HCT116 (cell line): ENCODE measurements around the gene TMC3. TPM values are rescaled to one million over a fixed set of nuclear protein-coding genes. Genes with fewer than 3 reads are reported as not detected.

Experiments used
- ATAC-seq: fragments of 200-7000 bp; cut with Tn5 transposase; 2 replicates; pipeline ENCODE4 v1.9.1; 2020; ENCODE audit warnings: mild to moderate bottlenecking, moderate library complexity
- Bru-seq: library from RNA; stranded (reverse); fragments of 400-500 nt; gene quantifications from one replicate; lab custom pipeline; 2021; lab: Mats Ljungman, UMichigan
- BruChase-seq, 2 experiments: library from RNA; stranded (reverse); fragments of 400-500 nt; gene quantifications; one replicate each; lab custom pipeline; 2021; lab: Mats Ljungman, UMichigan
- BruUV-seq: library from RNA; stranded (reverse); fragments of 400-500 nt; replicated peaks from 2 replicates; lab custom pipeline; 2021; lab: Mats Ljungman, UMichigan
- CTCF ChIA-PET: fragments of 300-600 bp; sonication (Branson Sonifier 250); formaldehyde crosslinking; loops from one replicate; lab custom pipeline; 2021; ENCODE audit warnings: antibody characterized with exemption; lab: Charles Lee
- POLR2A ChIA-PET: fragments of 300-600, 350-600 bp; sonication (Branson Sonifier 250); formaldehyde crosslinking; loops from one replicate; lab custom pipeline; 2021; ENCODE audit warnings: antibody characterized with exemption; lab: Charles Lee
- RAD21 ChIA-PET, 2 experiments: fragments of 300-600 bp; sonication (Branson Sonifier 250); formaldehyde crosslinking; loops; one replicate each; lab custom pipeline; 2023; ENCODE audit warnings: low total read pairs in 2 of 2; ENCODE audit not compliant: uncharacterized antibody in 2 of 2, unreplicated experiment in 2 of 2, low non-redundant PET in 1 of 2; lab: Charles Lee
- DNase-seq: peaks from one replicate; pipeline ENCODE4 v3.0.0-alpha.2; 2010; ENCODE audit warnings: low read depth, low spot score
- H2AFZ ChIP-seq: fragments of 200-600 bp; shearing (Covaris generic), sonication (generic); 2 replicates; pipeline ENCODE4 v1.6.1; 2017; ENCODE audit warnings: low read depth, mixed run types, mixed read lengths, antibody characterized with exemption, low read length; ENCODE audit not compliant: poor library complexity, severe bottlenecking
- H3K27ac ChIP-seq: 2 replicates; pipeline ENCODE4 v1.5.1; 2012; ENCODE audit warnings: low read depth, low read length
- H3K27me3 ChIP-seq: fragments of 200-600 bp; sonication (generic); 2 replicates; pipeline ENCODE4 v1.6.1; 2016; ENCODE audit warnings: mixed run types, low read length, mixed read lengths; ENCODE audit not compliant: insufficient read depth
- H3K36me3 ChIP-seq, 2 experiments: fragments of 200-500 bp in 1 of 2; fragments of 200-600 bp in 1 of 2; sonication (Bioruptor generic) in 1 of 2; sonication (generic) in 1 of 2; 2 replicates each; pipeline versions ENCODE4 v1.5.1 to v1.6.1; 2014 to 2016; ENCODE audit warnings: low read length in 2 of 2, inconsistent platforms in 1 of 2, mixed read lengths in 1 of 2, mixed run types in 1 of 2; ENCODE audit not compliant: insufficient read depth in 2 of 2, control insufficient read depth in 1 of 2
- H3K4me1 ChIP-seq, 2 experiments: fragments of 200-600 bp in 1 of 2; sonication (generic) in 1 of 2; 2 replicates each; pipeline versions ENCODE4 v1.5.1 to v1.6.1; 2012 to 2017; ENCODE audit warnings: low read length in 2 of 2, inconsistent platforms in 1 of 2, mild to moderate bottlenecking in 1 of 2, mixed read lengths in 1 of 2, mixed run types in 1 of 2, moderate library complexity in 1 of 2; ENCODE audit not compliant: insufficient read depth in 2 of 2, control insufficient read depth in 1 of 2
- H3K4me2 ChIP-seq: fragments of 200-600 bp; sonication (generic); 2 replicates; pipeline ENCODE4 v1.6.1; 2017; ENCODE audit warnings: mixed run types, low read length, mixed read lengths
- H3K4me3 ChIP-seq, 2 experiments: fragments of 200-600 bp in 1 of 2; sonication (generic) in 1 of 2; replicated peaks in 1 of 2; 2 replicates each; pipeline ENCODE4 v1.5.1; 2011 to 2016; ENCODE audit warnings: low read length in 2 of 2, control low read depth in 1 of 2, low read depth in 1 of 2, mild to moderate bottlenecking in 1 of 2, mixed read lengths in 1 of 2, mixed run types in 1 of 2
- H3K79me2 ChIP-seq: fragments of 200-600 bp; sonication (generic); 2 replicates; pipeline ENCODE4 v1.6.1; 2017; ENCODE audit warnings: mild to moderate bottlenecking, mixed run types, low read length, moderate library complexity, mixed read lengths; ENCODE audit not compliant: insufficient read depth
- H3K9ac ChIP-seq: fragments of 200-600 bp; sonication (generic); 2 replicates; pipeline ENCODE4 v1.6.1; 2016; ENCODE audit warnings: low read length, mixed read lengths
- H3K9me2 ChIP-seq: fragments of 200-600 bp; sonication (generic), shearing (Covaris generic); 2 replicates; pipeline ENCODE4 v1.6.1; 2017; ENCODE audit warnings: mixed run types, mild to moderate bottlenecking, moderate library complexity; ENCODE audit not compliant: insufficient read depth
- H3K9me3 ChIP-seq, 2 experiments: fragments of 200-500 bp in 1 of 2; fragments of 200-600 bp in 1 of 2; sonication (Bioruptor generic) in 1 of 2; sonication (generic) in 1 of 2; 2 replicates each; pipeline ENCODE4 v1.6.1; 2014 to 2017; ENCODE audit warnings: low read length in 2 of 2, mixed read lengths in 2 of 2, inconsistent platforms in 1 of 2, low read depth in 1 of 2, mild to moderate bottlenecking in 1 of 2, mixed run types in 1 of 2, moderate library complexity in 1 of 2; ENCODE audit not compliant: control insufficient read depth in 1 of 2, insufficient read depth in 1 of 2
- H4K20me1 ChIP-seq: fragments of 200-600 bp; sonication (generic), shearing (Covaris generic); 2 replicates; pipeline ENCODE4 v1.6.1; 2017; ENCODE audit warnings: mixed run types, mild to moderate bottlenecking, moderate library complexity; ENCODE audit not compliant: insufficient read depth
- CTCF ChIP-seq, 3 experiments: fragments of 200-600 bp in 1 of 3; sonication (generic) in 1 of 3; IDR thresholded peaks in 2 of 3; conservative IDR thresholded peaks in 1 of 3; 2 replicates each; pipeline ENCODE4 v1.5.1; 2012 to 2017; ENCODE audit warnings: low read depth in 2 of 3, low read length in 2 of 3, antibody characterized with exemption in 1 of 3, borderline replicate concordance in 1 of 3, control low read depth in 1 of 3, mild to moderate bottlenecking in 1 of 3, mixed read lengths in 1 of 3, mixed run types in 1 of 3, moderate library complexity in 1 of 3; ENCODE audit not compliant: insufficient read depth in 1 of 3
- EGR1 ChIP-seq: IDR thresholded peaks from 2 replicates; pipeline ENCODE4 v1.6.1; 2012; ENCODE audit warnings: low read depth
- EZH2 ChIP-seq: fragments of 200-600 bp; sonication (generic); IDR thresholded peaks from 2 replicates; pipeline ENCODE4 v1.6.1; 2017; ENCODE audit warnings: antibody characterized with exemption, mixed run types
- EZH2phosphoT487 ChIP-seq: fragments of 200-600 bp; IDR thresholded peaks from 2 replicates; pipeline ENCODE4 v1.6.1; 2018; ENCODE audit warnings: antibody characterized with exemption, borderline replicate concordance
- FOSL1 ChIP-seq: IDR thresholded peaks from 2 replicates; pipeline ENCODE4 v1.6.1; 2012; ENCODE audit warnings: low read depth
- REST ChIP-seq: IDR thresholded peaks from 2 replicates; pipeline ENCODE4 v1.6.1; 2012; ENCODE audit warnings: low read depth
- SRF ChIP-seq: IDR thresholded peaks from 2 replicates; pipeline ENCODE4 v1.6.1; 2012; ENCODE audit warnings: low read depth
- TCF7L2 ChIP-seq: IDR thresholded peaks from 2 replicates; pipeline ENCODE4 v1.7.0; 2011; ENCODE audit warnings: borderline replicate concordance, inconsistent platforms; ENCODE audit not compliant: insufficient read depth, insufficient read length; ENCODE audit errors: extremely low read depth
- YY1 ChIP-seq: IDR thresholded peaks from 2 replicates; pipeline ENCODE4 v1.6.1; 2011; ENCODE audit warnings: low read length, low read depth, moderate library complexity, mild to moderate bottlenecking; ENCODE audit not compliant: insufficient replicate concordance; ENCODE audit errors: extremely low read depth
- ZBTB33 ChIP-seq: IDR thresholded peaks from 2 replicates; pipeline ENCODE4 v1.6.1; 2011; ENCODE audit warnings: mild to moderate bottlenecking, low read length, moderate library complexity; ENCODE audit not compliant: insufficient replicate concordance; ENCODE audit errors: extremely low read depth
- intact Hi-C: fragments of 100-400 bp; cut with micrococcal nuclease; formaldehyde crosslinking; loops from 2 replicates; pipeline ENCODE4 v1.10.0; 2022
- long read RNA-seq: library from polyadenylated mRNA; unstranded; transcript quantifications from one replicate; pipeline ENCODE4 v2.0.0, GENCODE V29; 2021; ENCODE audit not compliant: unreplicated experiment
- polyA plus RNA-seq: library from polyadenylated mRNA; unstranded; fragments of >200 nt; gene quantifications from 2 replicates; pipeline ENCODE4 v1.2.1, GENCODE V29; 2012; ENCODE audit warnings: missing spikeins
- total RNA-seq: library from RNA; stranded (reverse); gene quantifications from one replicate; pipeline ENCODE4 v1.2.1, GENCODE V29; 2021; ENCODE audit not compliant: unreplicated experiment

TMC3 gene
- not detected for total RNA-seq
- polyA plus RNA-seq, result 0.01 TPM in 1 of 2 replicates, not detected in the other
- Bru-seq, nascent RNA, result not detected
- not detected for BruChase-seq, experiment 1, labeled RNA remaining after a 6-hour chase
- BruChase-seq, experiment 2, labeled RNA remaining after a 2-hour chase, result not detected
- long read RNA-seq, result 0 reads

- Histone ChIP-seq H3K9ac (no peak within 1 kb of the TSS), H3K79me2 (no peaks in the 10 kb centered on the region), H3K9me3 (no peaks in the 10 kb centered on the region), H4K20me1 (no peaks in the 10 kb centered on the region), H3K27me3 (0 out of 2 replicates have a peak, but pooled peaks cover 4% of the 10 kb centered on the region), H2AFZ (no peak within 1 kb of the TSS), H3K4me3 (no peak within 1 kb of the TSS), H3K9me2 (no peaks in the 10 kb centered on the region), H3K36me3 (no peaks in the 10 kb centered on the region), H3K4me1 (no peaks in the 10 kb centered on the region), H3K4me2 (no peak within 1 kb of the TSS), H3K27ac (no peak within 1 kb of the TSS)
- TF ChIP-seq FOSL1, result no peak
- no peak for TF ChIP-seq EZH2phosphoT487
- TF ChIP-seq TCF7L2, result no peak
- no peak for TF ChIP-seq SRF
- no peak for TF ChIP-seq YY1
- no peak for TF ChIP-seq CTCF (IDR thresholded peaks at IDR 0.05 in 2 of 3, conservative IDR thresholded peaks at IDR 0.05 in 1 of 3; ENCODE audit: borderline replicate concordance in 1 of 3, insufficient read depth in 1 of 3, low read depth in 2 of 3, low read length in 2 of 3)
- no peak for TF ChIP-seq REST
- TF ChIP-seq EZH2, result no peak
- TF ChIP-seq ZBTB33, result no peak
- TF ChIP-seq EGR1, result no peak
- intact Hi-C loops, result no loop called here
- CTCF ChIA-PET, result no interaction called here
- RAD21 ChIA-PET, result no interaction called here
- no peak for ATAC-seq
- no TSS peak for BruUV-seq
- POLR2A ChIA-PET, result no interaction called here
- DNase-seq, result no peak
Observed at GRCh38 chr15:81373775-81374395, at the start of gene TMC3. TSS of gene TMC3 (minus strand) at chr15:81374213. CDS start at chr15:81374077, 136 bp downstream.
